Measurements from ENCODE around the gene CRADD. TPM values are rescaled to one million over a fixed set of nuclear protein-coding genes. Genes with fewer than 3 reads are reported as not detected.

The CRADD gene
- total and polyA plus RNA-seq, 2 donors (not counting 3 experiments of a cell fraction or from before 2014, with no cell fraction given): 11.7 to 14.5 TPM

GRCh38 chr12:93650626-93651025 is 26.5 kb upstream of the CRADD start:
- POLR2A ChIA-PET: no interaction called here
- no peaks in the 10 kb centered on the region for H3K9me3 ChIP-seq (replicated peaks; ENCODE audit: control insufficient read depth, insufficient read depth, low read length)
- no peak for DNase-seq (ENCODE audit: low read depth, low spot score)
- no peak overlapping the region for H3K4me2 ChIP-seq (ENCODE audit: insufficient read depth, low read length)
- no peaks in the 10 kb centered on the region for H3K79me2 ChIP-seq (ENCODE audit: control insufficient read depth, insufficient read depth, low read length)
- no peak overlapping the region for H3K27ac ChIP-seq (ENCODE audit: insufficient read depth, low read depth, low read length)
- no peaks in the 10 kb centered on the region for H3K36me3 ChIP-seq (ENCODE audit: control insufficient read depth in 2 of 2, extremely low read depth in 1 of 2, insufficient read depth in 2 of 2, low read length in 2 of 2)
- dilution Hi-C loops (cut with MboI; ENCODE audit: extremely low pct_ligation_motif_present, low sequenced_read_pairs): no loop called here
- H2AFZ ChIP-seq (ENCODE audit: low read depth, low read length): no peak overlapping the region
- peaks cover 0 to 5% of the 10 kb centered on the region in 2 experiments for H3K27me3 ChIP-seq (ENCODE audit: control insufficient read depth in 2 of 2, insufficient read depth in 2 of 2, low read length in 2 of 2)
- H3K4me1 ChIP-seq (ENCODE audit: control insufficient read depth, extremely low read depth, insufficient read depth, low read length): no peaks in the 10 kb centered on the region
- no peaks in the 10 kb centered on the region for H3K9me1 ChIP-seq (replicated peaks; ENCODE audit: control insufficient read depth, extremely low read depth, insufficient read depth, low read length)
- no peak for FAIRE-seq
- no TSS peak for BruUV-seq (replicated peaks)
- intact Hi-C loops (cut with micrococcal nuclease): no loop called here
- no peak overlapping the region for H3K9ac ChIP-seq (replicated peaks; ENCODE audit: extremely low read depth, insufficient read depth, low read length)
- no peak overlapping the region for H3K4me3 ChIP-seq (replicated peaks in 1 of 3; ENCODE audit: insufficient read depth in 1 of 3, low read depth in 1 of 3, low read length in 3 of 3)
- CTCF ChIA-PET: no interaction called here
- TF ChIP-seq EZH2 (IDR thresholded peaks at IDR 0.05; ENCODE audit: borderline replicate concordance, low read depth, low read length, severe bottlenecking) (no peak), GATA2 (IDR thresholded peaks at IDR 0.05; ENCODE audit: insufficient read depth, insufficient read length, low read depth, low read length) (no peak), FOS (IDR thresholded peaks at IDR 0.05; ENCODE audit: borderline replicate concordance, insufficient read depth, low read length) (no peak)
- H4K20me1 ChIP-seq (replicated peaks; ENCODE audit: control insufficient read depth, extremely low read depth, insufficient read depth, low read length): no peaks in the 10 kb centered on the region

GRCh38 chr12:93653079-93653478 is 24.1 kb upstream of the CRADD start:
- Histone ChIP-seq H3K4me3 (replicated peaks in 1 of 3; ENCODE audit: insufficient read depth in 1 of 3, low read depth in 1 of 3, low read length in 3 of 3) (no peak overlapping the region), H3K36me3 (ENCODE audit: control insufficient read depth in 2 of 2, extremely low read depth in 1 of 2, insufficient read depth in 2 of 2, low read length in 2 of 2) (no peaks in the 10 kb centered on the region), H3K79me2 (ENCODE audit: control insufficient read depth, insufficient read depth, low read length) (no peaks in the 10 kb centered on the region), H3K9ac (replicated peaks; ENCODE audit: extremely low read depth, insufficient read depth, low read length) (no peak overlapping the region), H3K9me3 (replicated peaks; ENCODE audit: control insufficient read depth, insufficient read depth, low read length) (no peaks in the 10 kb centered on the region), H3K9me1 (replicated peaks; ENCODE audit: control insufficient read depth, extremely low read depth, insufficient read depth, low read length) (no peaks in the 10 kb centered on the region), H3K27ac (ENCODE audit: insufficient read depth, low read depth, low read length) (no peak overlapping the region), H3K4me1 (ENCODE audit: control insufficient read depth, extremely low read depth, insufficient read depth, low read length) (no peaks in the 10 kb centered on the region), H2AFZ (ENCODE audit: low read depth, low read length) (no peak overlapping the region), H3K27me3 (ENCODE audit: control insufficient read depth in 2 of 2, insufficient read depth in 2 of 2, low read length in 2 of 2) (peaks cover 1 to 3% of the 10 kb centered on the region in 2 experiments), H3K4me2 (ENCODE audit: insufficient read depth, low read length) (no peak overlapping the region), H4K20me1 (replicated peaks; ENCODE audit: control insufficient read depth, extremely low read depth, insufficient read depth, low read length) (no peaks in the 10 kb centered on the region)
- intact Hi-C loops (cut with micrococcal nuclease) (no loop called here), dilution Hi-C loops (cut with MboI; ENCODE audit: extremely low pct_ligation_motif_present, low sequenced_read_pairs) (no loop called here)
- CTCF ChIA-PET: no interaction called here
- FAIRE-seq (no peak), DNase-seq (ENCODE audit: low read depth, low spot score) (no peak)
- BruUV-seq (replicated peaks): no TSS peak
- POLR2A ChIA-PET: no interaction called here
- TF ChIP-seq FOS (IDR thresholded peaks at IDR 0.05; ENCODE audit: borderline replicate concordance, insufficient read depth, low read length): no peak
- TF ChIP-seq POLR2A (IDR thresholded peaks at IDR 0.05; ENCODE audit: low read depth, low read length): no peak
- no peak for TF ChIP-seq JUN (IDR thresholded peaks at IDR 0.05; ENCODE audit: borderline replicate concordance, insufficient read depth, insufficient read length, low read depth)
- no peak for TF ChIP-seq EZH2 (IDR thresholded peaks at IDR 0.05; ENCODE audit: borderline replicate concordance, low read depth, low read length, severe bottlenecking)
- no peak for TF ChIP-seq MAX (IDR thresholded peaks at IDR 0.05; ENCODE audit: insufficient read depth, insufficient read length)
- TF ChIP-seq GATA2 (IDR thresholded peaks at IDR 0.05; ENCODE audit: insufficient read depth, insufficient read length, low read depth, low read length): no peak
- TF ChIP-seq MYC (IDR thresholded peaks at IDR 0.05; ENCODE audit: low read depth, low read length): no peak
- no peak for TF ChIP-seq POLR2AphosphoS5 (IDR thresholded peaks at IDR 0.05; ENCODE audit: insufficient read depth, low read depth, low read length)
- no peak for TF ChIP-seq CTCF (IDR thresholded peaks at IDR 0.05; ENCODE audit: extremely low read depth in 1 of 2, insufficient read depth in 1 of 2, low read depth in 1 of 2, low read length in 2 of 2)
